Activated CD4-positive, alpha-beta T cell treated with anti-CD3 and anti-CD28 coated beads for 4 hours (primary cell): ENCODE data around the gene SLC9A9.

Source experiments
- DNase-seq, 2 donors: peaks; one replicate each; pipeline ENCODE4 v3.0.0-alpha.2; 2020

SLC9A9 gene

GRCh38 chr3:143266511-143266910, 581.8 kb downstream of the SLC9A9 start:
- DNase-seq = no peak

DNA sequence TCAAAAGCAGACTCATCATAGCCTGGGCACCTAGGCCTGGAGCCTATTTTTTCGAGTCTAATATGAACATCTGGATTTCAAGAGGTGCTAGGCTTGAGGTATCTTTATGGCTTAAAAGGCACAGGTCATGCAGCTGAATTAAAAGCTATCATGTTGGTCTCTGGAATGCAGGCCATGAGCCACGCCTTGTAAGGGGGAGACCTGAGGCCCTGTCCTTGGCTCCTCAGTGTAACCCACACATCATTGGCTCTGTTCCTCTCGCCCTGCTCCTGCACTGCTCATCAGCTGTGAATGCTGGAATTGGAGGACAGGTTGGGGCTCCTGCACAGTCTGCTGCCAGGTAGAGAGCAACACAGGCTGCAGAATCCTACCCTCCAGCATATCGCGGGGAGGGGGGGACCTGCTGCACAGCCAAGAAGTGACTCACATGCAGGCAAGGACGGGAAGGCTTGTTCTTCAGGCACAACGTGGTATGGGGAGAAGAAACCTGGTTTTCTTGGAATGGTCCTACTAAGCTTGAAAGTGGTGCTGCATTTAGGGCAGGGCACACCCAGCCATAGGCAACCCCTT, 582.7 kb downstream of the SLC9A9 start:
- DNase-seq = no peak

DNA sequence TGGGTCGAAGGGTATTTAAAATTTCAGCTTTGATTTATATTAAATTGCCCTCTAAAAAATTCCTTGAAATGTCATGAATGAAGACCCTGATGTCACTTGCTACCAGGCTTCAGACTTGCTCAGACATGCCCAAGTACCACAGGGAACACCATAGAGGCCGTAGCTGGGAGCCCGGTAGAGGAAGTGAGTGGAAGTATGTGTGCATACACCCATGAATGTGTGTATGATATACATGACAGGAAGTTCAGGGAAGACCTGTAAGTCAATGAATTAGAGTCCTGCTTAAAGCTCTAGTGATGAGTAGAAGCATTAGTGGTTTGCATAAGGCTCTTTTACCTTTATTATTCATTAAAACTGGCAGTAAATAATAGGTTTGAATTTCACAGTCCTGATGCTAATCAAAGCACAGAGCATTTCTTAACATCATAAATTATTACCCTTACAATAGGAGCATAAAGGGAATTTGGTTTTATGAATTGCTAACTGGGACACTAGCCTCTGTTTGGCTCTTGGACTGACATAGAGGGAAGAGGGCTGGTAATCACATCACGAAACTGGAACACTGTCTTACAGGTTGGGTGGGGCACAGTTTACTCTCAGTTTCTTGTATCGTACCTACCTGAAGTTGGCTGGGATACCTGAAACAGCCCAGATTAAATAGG, 584.3 kb downstream of the SLC9A9 start:
- no peak for DNase-seq

DNA sequence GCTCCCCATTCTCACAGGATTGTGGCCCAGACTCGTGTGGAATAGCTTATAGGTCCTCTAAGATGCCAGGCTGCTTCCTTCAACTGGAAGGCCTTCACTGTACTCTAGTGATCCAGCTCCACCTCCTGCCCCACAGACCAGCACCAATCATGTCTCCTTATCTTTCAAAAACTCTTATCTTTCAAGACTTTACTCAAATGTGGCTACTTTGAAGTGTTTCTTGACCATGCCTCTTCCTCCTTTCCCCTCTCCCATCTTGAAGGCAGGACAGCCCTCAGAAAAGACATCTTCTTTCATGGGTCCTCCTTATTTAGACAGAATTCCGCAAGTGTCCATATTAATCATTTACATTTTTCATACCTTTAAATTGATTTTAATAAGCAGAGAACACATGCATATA, 586.4 kb downstream of the SLC9A9 start:
- no peak for DNase-seq

- no peak for DNase-seq
Observed at GRCh38 chr3:143258692-143259091, 589.6 kb downstream of the SLC9A9 start.

GRCh38 chr3:143256416-143256815, 591.9 kb downstream of the SLC9A9 start:
- no peak for DNase-seq

GRCh38 chr3:143255739-143256138, 592.5 kb downstream of the SLC9A9 start:
- no peak for DNase-seq

DNA sequence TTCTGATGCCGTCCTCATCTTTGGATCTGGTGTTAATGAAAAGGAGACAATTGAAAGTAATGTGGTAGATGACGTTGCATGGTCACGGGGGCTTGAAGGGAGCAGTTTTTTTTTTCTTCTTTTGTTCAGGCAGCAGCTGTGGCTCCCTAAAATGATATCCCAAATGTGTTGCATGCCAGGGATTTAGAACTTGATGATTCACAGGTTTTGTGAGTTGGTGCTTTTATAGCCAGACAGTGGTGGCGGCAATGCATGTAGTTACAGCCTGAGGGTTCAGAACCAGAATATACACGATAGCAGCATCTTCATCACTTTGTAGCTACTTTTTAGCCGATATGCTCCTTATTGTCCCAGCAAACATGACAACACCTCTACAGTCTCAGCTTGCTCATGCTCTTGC, 595.3 kb downstream of the SLC9A9 start:
- no peak for DNase-seq

GRCh38 chr3:143249014-143249413, 599.3 kb downstream of the SLC9A9 start:
- DNase-seq = no peak

- DNase-seq = no peak
Observed at GRCh38 chr3:143247073-143247472, 601.2 kb downstream of the SLC9A9 start.

DNA sequence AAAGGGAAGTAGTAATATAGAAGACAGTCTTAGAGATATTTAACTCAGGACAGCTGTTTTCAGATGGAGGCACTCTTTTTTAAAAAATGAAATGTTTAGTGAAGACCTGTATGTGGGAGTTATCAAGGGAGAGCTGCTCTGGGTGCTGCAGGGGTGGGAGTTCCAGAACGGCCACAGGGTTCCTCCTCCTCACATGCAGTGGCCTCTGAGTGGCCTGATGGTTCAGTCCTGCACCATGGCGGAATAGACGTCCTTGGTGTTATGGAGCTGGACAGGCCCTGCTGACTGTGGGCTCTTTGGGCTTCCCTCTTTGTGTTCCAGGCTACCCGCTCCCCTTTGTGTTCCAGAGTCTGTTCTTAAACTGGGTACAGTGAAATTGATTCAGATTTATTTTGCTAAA, 602.6 kb downstream of the SLC9A9 start:
- no peak for DNase-seq

- no peak for DNase-seq
Observed at GRCh38 chr3:143244516-143245063, 603.7 kb downstream of the SLC9A9 start.

DNA sequence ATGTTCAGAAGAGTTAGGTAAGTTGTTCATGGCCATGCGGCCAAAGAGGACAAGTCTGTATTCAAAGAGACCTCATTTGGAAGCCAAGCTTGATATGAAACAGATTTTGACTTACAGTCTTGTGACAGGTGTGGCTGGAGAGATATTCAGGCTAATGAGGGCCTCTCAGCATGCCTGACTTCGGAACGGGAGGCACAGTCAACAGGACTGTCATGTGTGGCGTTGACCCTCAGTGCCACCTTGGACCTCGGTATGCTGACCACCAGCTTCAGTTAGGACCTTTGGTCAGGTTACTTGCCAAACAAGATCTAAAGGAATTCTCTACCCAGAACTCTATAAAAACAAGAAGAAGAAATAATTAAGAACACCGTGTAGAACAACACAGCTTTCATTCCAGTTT, 604.6 kb downstream of the SLC9A9 start:
- no peak for DNase-seq

DNA sequence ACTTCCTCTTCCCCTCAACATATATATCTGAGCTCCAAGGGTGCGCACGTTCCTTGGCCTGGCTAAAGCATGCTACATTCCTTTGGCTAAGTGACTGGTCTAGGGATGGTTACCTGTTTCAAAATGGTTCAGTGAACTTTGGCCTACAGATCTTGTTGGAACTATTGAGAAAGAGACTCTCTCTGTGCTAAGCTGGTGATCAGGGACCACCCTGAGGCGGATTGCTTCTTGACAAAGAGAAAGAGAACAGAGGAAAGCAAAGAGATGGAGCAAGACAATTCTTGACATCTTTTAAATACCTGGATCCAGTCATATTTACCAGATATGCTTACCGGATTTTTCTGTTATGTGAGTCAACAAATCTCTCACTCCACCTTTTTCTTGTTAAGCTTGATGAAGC, 605.6 kb downstream of the SLC9A9 start:
- no peak for DNase-seq

DNA sequence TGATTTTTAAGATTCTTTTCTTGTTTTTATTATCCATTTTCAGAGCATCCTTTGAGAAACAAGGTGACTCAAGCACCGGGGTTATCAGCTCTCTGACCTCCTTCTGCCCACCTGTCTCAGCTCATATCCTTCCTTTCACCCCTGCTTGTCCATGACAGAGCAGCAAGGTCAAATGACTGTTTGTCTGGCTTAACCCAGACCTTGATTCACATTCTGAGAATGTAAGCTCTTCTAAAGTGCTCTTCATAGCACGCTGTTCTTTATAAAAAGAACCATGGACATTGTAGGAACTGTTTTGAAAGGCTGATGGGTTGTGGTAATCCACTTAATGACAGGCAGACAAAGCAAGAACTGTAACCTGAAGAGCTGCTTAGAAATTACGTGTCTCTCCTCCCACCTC, 606.2 kb downstream of the SLC9A9 start:
- DNase-seq = no peak

DNA sequence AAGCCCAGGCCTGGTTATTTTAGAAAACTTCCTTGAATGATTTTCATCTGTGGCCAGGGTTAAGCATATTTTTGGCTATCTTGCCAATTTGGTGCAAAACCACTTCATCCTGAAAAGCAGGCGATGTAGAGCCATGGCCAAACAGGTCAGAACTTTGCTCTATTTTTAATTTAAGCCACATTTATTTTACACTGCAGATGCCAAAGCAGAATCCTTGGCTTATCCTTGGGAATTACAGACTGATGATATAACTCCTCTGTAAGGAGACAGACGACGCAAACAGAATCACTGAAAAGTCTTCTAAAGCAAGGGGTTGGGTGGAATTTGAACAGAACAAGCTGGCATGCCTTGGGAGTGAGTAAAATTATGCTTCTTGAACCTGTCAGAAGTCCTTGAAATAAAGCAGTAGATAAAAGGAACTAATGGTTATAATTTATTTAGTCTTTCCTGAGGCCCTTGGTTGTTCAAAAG, 606.8 kb downstream of the SLC9A9 start:
- no peak for DNase-seq

- no peak for DNase-seq
Observed at GRCh38 chr3:143240886-143241285, 607.4 kb downstream of the SLC9A9 start.

DNA sequence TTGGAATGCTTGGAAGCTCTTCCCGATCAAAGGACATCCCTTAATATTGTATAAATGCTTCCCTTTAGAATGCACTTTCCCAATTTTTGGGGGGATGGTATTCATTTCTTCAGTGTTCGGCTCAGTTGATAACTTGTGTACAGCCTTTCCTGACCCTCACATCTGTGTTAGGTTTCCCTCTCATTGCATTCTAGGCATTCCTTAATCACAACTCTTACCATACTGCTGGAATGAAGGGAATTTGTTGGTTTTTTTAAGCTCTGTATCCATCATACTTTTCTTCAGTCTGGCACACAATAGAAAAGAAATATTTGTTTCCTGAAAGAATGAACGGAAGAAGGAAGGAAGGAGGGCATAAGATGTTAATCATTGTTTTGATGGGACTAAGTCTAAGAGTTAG, 609.2 kb downstream of the SLC9A9 start:
- no peak for DNase-seq

DNA sequence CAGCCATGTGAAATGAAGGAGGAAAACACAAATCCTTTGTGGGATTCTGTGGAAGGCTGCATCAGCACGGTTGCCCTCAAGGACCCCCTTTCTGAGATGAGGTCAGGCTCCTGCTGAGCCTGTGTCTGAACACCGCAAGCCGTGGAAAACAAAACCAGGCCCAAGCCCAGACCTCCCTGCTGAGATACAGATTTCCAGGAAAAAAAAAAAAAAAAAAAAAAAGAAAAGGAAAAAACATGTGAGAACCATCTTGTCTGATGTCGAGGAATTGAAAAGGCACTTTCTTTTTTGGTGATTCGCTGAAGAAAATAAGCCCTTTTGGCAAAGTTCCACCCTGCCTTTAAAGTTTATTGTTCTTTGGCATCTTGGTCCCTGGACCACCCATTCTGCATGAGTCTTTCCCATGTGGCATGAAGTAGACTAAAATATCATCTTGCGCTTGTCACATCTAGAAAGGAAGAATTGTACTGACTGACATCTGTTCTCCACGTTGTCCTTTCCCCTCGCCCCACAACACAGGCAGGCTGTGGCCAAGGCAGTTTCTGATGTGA, 611.1 kb downstream of the SLC9A9 start:
- no peak for DNase-seq

DNA sequence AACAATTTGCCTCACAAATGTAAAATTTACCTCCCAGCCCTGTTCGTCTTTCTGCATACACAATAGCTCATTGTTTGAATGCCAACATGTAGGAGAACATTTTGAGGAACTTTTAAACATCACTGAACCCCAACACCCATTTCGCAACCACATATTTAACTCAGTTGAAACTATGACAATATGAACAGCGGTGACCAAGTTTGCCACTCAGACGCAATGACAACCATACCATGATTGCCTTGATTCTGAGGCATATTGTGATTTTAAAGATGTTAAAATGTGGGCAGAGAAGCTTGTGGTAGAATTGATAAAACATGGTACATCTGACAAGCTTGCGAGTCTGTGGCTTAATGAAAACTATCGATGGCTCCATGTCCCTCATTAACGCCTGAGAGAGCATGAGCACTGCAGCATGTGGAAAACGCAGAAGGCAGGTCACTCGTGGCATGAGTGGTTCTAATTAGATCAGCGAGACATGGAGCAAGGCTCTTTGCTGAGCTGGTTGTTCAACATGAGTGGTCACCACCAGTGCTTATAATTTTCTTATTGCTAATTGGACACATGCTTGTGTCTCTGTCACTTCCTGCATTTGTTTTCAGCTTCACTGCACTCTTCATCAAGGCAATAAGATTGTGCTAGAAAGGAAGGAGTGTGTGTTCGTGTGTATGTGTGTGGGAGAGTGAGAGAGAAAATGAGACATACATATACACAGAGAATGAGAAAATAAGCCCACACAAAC, 611.9 kb downstream of the SLC9A9 start:
- no peak for DNase-seq

DNA sequence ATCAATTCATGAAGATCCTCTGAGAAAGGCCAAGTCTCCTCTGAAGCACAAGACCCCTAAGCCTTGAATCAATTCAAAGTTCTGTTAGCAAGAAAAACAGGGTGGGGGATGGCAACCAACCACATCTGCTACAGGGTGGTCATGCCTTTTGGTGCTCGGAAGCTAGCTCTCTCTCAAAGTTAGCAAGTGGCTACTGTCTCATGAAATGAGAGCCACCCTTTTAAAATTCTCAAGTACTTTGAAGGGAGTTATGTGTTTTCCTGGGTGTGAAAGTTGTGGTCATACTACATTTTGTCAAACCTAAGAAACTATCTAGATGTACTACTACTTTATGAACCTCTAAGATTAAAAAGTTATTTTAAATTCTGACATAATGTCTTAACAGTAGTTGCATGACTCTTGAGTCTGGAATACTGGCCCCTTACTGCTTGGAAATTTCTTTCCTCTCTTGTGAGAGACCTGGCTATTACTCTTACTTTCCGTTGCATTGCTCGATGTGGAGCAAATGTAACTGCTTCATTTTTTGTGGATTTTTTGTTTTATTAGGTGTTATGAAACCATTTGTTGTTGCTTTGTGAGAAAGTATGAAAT, 612.6 kb downstream of the SLC9A9 start:
- DNase-seq = no peak

DNA sequence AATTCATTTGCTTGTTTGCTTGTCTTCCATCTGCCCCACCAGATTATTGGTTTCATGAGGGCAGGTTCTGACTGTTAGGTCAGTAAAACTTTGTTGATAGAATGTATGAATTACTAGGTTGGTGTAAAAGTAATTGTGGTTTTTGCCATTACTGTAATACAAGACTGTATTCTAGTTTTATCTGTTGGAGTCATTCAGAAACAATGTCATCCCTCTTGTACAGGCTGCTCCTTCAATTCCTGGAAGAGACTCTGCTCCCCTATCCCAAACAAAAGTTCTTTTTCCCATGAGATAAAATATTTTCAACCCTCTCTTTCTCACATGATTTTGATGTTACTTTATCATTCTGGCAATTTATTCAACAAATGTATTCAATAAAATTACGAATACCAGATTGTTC, 613.7 kb downstream of the SLC9A9 start:
- no peak for DNase-seq

DNA sequence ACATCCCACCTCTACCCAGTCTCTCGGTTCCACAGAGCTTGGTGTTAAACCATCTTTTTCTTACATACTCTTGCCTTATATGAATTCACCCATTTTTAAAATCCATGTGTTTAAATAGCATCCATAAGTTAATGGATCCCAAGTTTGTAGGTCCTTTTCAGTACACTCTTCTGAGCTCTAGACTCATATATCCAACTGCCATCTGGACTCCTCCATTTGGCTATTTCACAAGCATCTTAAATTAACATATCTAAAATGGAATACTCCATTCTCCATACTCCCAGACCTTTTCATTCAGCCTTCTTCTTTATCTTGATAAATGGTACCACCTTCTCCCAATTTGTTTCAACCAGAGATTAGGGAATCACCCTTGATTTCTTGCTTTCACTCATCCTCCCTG, 615.3 kb downstream of the SLC9A9 start:
- DNase-seq = no peak
